MCF 10A (cell line): ENCODE results near the gene PCSK1. TPM values are rescaled to one million over a fixed set of nuclear protein-coding genes. Genes with fewer than 3 reads are reported as not detected.
"Not testable (repeated sequence)": the region's sequence is repeated elsewhere in the genome, so short reads cannot be mapped to it uniquely, and the experiment has no call there.

Source experiments
- BruUV-seq: library from RNA; stranded (reverse); fragments of 400-500 nt; replicated peaks from 2 replicates; lab custom pipeline; 2021; lab: Mats Ljungman, UMichigan
- CTCF ChIA-PET: fragments of 300-600 bp; sonication (Branson Sonifier 250); formaldehyde crosslinking; extraction: SDS; loops from one replicate; lab custom pipeline; 2021; ENCODE audit warnings: antibody characterized with exemption, inconsistent platforms; lab: Yijun Ruan, JAX
- POLR2A ChIA-PET: fragments of 300-600, 350-650 bp; sonication (Branson Sonifier 250); formaldehyde crosslinking; extraction: SDS; loops from one replicate; lab custom pipeline; 2020; ENCODE audit warnings: antibody characterized with exemption, inconsistent platforms; lab: Yijun Ruan, JAX
- DNase-seq: peaks from one replicate; pipeline ENCODE4 v3.0.0-alpha.2; 2018; ENCODE audit not compliant: unreplicated experiment
- H3K27ac Mint-ChIP-seq: one replicate; pipeline ENCODE4 v1.8.0; 2022; ENCODE audit warnings: mild to moderate bottlenecking, low read depth, mixed read lengths; ENCODE audit not compliant: unreplicated experiment
- H3K27me3 Mint-ChIP-seq: one replicate; pipeline ENCODE4 v1.8.0; 2022; ENCODE audit warnings: mixed read lengths; ENCODE audit not compliant: insufficient read depth, unreplicated experiment
- H3K36me3 Mint-ChIP-seq: one replicate; pipeline ENCODE4 v1.8.0; 2022; ENCODE audit warnings: mild to moderate bottlenecking, moderate library complexity, mixed read lengths; ENCODE audit not compliant: insufficient read depth, unreplicated experiment
- H3K4me1 Mint-ChIP-seq: one replicate; pipeline ENCODE4 v1.8.0; 2022; ENCODE audit warnings: mixed read lengths; ENCODE audit not compliant: insufficient read depth, unreplicated experiment
- H3K4me3 Mint-ChIP-seq: one replicate; pipeline ENCODE4 v1.8.0; 2022; ENCODE audit warnings: mild to moderate bottlenecking, moderate library complexity, mixed read lengths; ENCODE audit not compliant: unreplicated experiment
- H3K9me3 Mint-ChIP-seq: one replicate; pipeline ENCODE4 v1.8.0; 2022; ENCODE audit warnings: mixed read lengths; ENCODE audit not compliant: unreplicated experiment
- CTCF ChIP-seq: fragments of 200-600 bp; IDR thresholded peaks from one replicate; pipeline ENCODE4 v1.8.0; 2022; ENCODE audit warnings: antibody characterized with exemption, mild to moderate bottlenecking; ENCODE audit not compliant: unreplicated experiment
- intact Hi-C: fragments of 100-400 bp; cut with micrococcal nuclease; formaldehyde crosslinking; loops from 2 replicates; pipeline ENCODE4 v1.14.1; 2022
- total RNA-seq: library from RNA; stranded (reverse); gene quantifications from 2 replicates; pipeline ENCODE4 v1.2.3, GENCODE V29; 2022

Gene PCSK1
- total RNA-seq, 1 experiment from 2014 or later: 2.8 TPM

DNA sequence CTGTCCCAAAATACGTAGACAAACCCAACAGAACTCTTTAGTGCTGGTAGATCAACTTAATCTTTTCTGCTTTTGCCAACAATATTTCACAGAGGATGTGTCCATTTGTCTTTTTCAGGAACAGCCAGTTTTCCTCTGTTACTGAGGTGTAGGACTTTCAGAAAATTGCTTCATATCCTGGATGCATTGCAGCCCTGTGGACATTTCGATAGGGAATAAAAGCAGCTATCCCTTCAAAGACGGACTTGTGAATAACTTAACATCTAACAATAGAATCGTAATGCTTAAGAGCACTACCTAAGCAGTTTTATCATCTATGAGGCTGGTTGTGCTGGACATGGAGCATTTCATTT is 59.7 kb downstream of the PCSK1 start:
- intact Hi-C loops: no loop called here
- H3K27me3 Mint-ChIP-seq: no peaks in the 10 kb centered on the region
- no TSS peak for BruUV-seq

GRCh38 chr5:96372726-96373380 is 60.2 kb downstream of the PCSK1 start:
- no peaks in the 10 kb centered on the region for H3K36me3 Mint-ChIP-seq
- no peak for TF ChIP-seq CTCF
- no peaks in the 10 kb centered on the region for H3K9me3 Mint-ChIP-seq
- no peaks in the 10 kb centered on the region for H3K4me1 Mint-ChIP-seq
- ChIA-PET CTCF (interaction anchor here (0.7 to 2.2 kb wide), 2 partner anchors 229 to 342 kb away, joined by 3 to 6 read pairs; no protein-coding TSS in a partner anchor), POLR2A (no interaction called here)
- intact Hi-C loops: no loop called here
- no peak overlapping the region for H3K4me3 Mint-ChIP-seq
- BruUV-seq: no TSS peak
- H3K27ac Mint-ChIP-seq: no peak overlapping the region
- DNase-seq: no peak
- H3K27me3 Mint-ChIP-seq: no peaks in the 10 kb centered on the region

More for the DNA sequence above, 59.7 kb downstream of the PCSK1 start:
- no peak for DNase-seq
- TF ChIP-seq CTCF: no peak
- ChIA-PET CTCF (interaction anchor here (0.6 to 2.2 kb wide), 2 partner anchors 108 to 228 kb away, joined by 3 to 6 read pairs; no protein-coding TSS in a partner anchor), POLR2A (no interaction called here)
- Mint-ChIP-seq H3K4me3 (no peak overlapping the region), H3K4me1 (no peaks in the 10 kb centered on the region), H3K27ac (no peak overlapping the region), H3K36me3 (no peaks in the 10 kb centered on the region), H3K9me3 (no peaks in the 10 kb centered on the region)

- no peaks in the 10 kb centered on the region for H3K27me3 Mint-ChIP-seq
- H3K36me3 Mint-ChIP-seq: no peaks in the 10 kb centered on the region
- TF ChIP-seq CTCF: no peak
- no peak overlapping the region for H3K27ac Mint-ChIP-seq
- POLR2A ChIA-PET: interaction anchor here (0.5 kb wide), 1 partner anchor 409 kb away, joined by 4 read pairs; no protein-coding TSS in a partner anchor
- H3K4me1 Mint-ChIP-seq: no peaks in the 10 kb centered on the region
- no TSS peak for BruUV-seq
- CTCF ChIA-PET: interaction anchor here (1.7 to 1.8 kb wide), 2 partner anchors 13 to 25 kb away, joined by 3 to 6 read pairs; no protein-coding TSS in a partner anchor
- H3K9me3 Mint-ChIP-seq: no peaks in the 10 kb centered on the region
- no peak overlapping the region for H3K4me3 Mint-ChIP-seq
- no peak for DNase-seq
- intact Hi-C loops: no loop called here
Measured at GRCh38 chr5:96370976-96371375, 62.1 kb downstream of the PCSK1 start.

- H3K9me3 Mint-ChIP-seq, H3K36me3 Mint-ChIP-seq, intact Hi-C loops, H3K4me3 Mint-ChIP-seq, H3K4me1 Mint-ChIP-seq, BruUV-seq, H3K27me3 Mint-ChIP-seq, H3K27ac Mint-ChIP-seq, DNase-seq: not testable (repeated sequence)
- ChIA-PET CTCF (interaction anchor here (0.6 to 2.3 kb wide), 3 partner anchors 10 to 463 kb away, joined by 3 to 9 read pairs (median 4); no protein-coding TSS in a partner anchor), POLR2A (interaction anchor here (0.6 kb wide), 2 partner anchors 19 to 269 kb away, joined by 3 to 4 read pairs; no protein-coding TSS in a partner anchor)
Measured at GRCh38 chr5:96367337-96367736, 65.7 kb downstream of the PCSK1 start.
